Epithelial cell of proximal tubule (primary cell): Measurements from ENCODE around the gene PTTG1. TPM values are rescaled to one million over a fixed set of nuclear protein-coding genes. Genes with fewer than 3 reads are reported as not detected.

Source experiments
- DNase-seq: peaks from one replicate; pipeline ENCODE4 v3.0.0-alpha.2; 2011; ENCODE audit warnings: low read depth
- H3K4me3 ChIP-seq: 2 replicates; pipeline ENCODE4 v1.5.1; 2011; ENCODE audit warnings: low read depth, mild to moderate bottlenecking, low read length
- CTCF ChIP-seq: conservative IDR thresholded peaks from 2 replicates; pipeline ENCODE4 v1.5.1; 2012; ENCODE audit warnings: low read depth, mild to moderate bottlenecking, low read length
- total RNA-seq: library from RNA; depleted of rRNA; stranded (reverse); fragments of >200 nt; gene quantifications from 2 replicates; pipeline ENCODE4 v1.2.3, GENCODE V29; 2015

PTTG1 gene
- total RNA-seq, 1 donor from 2014 or later, result 963 TPM

GRCh38 chr5:160437271-160437670 lies 15.6 kb downstream of the PTTG1 start:
- no peak for TF ChIP-seq CTCF
- no peak for DNase-seq
- no peak overlapping the region for H3K4me3 ChIP-seq

- DNase-seq, result no peak
Measured at GRCh38 chr5:160438316-160439204, 16.9 kb downstream of the PTTG1 start.

GRCh38 chr5:160439205-160439600 lies 17.5 kb downstream of the PTTG1 start:
- TF ChIP-seq CTCF, result peak; percentile 95
- peak overlapping the region; percentile 49 for H3K4me3 ChIP-seq
- DNase-seq, result no peak

More at GRCh38 chr5:160438316-160439204, 16.9 kb downstream of the PTTG1 start:
- peak overlapping the region; percentile 49 for H3K4me3 ChIP-seq
- TF ChIP-seq CTCF, result peak; percentile 92

GRCh38 chr5:160441311-160441781 lies 19.7 kb downstream of the PTTG1 start:
- no peak for TF ChIP-seq CTCF
- H3K4me3 ChIP-seq, result no peak overlapping the region
- no peak for DNase-seq

- H3K4me3 ChIP-seq, result no peak overlapping the region
- no peak for TF ChIP-seq CTCF
- DNase-seq, result no peak
Measured at GRCh38 chr5:160442824-160443431, 21.3 kb downstream of the PTTG1 start.

GRCh38 chr5:160444407-160444806 lies 22.8 kb downstream of the PTTG1 start:
- no peak overlapping the region for H3K4me3 ChIP-seq
- TF ChIP-seq CTCF, result no peak
- DNase-seq, result no peak
